SW 1271 (cell line): Measurements from ENCODE around the gene MEIS3.
"Not testable (repeated sequence)": the region's sequence is repeated elsewhere in the genome, so short reads cannot be mapped to it uniquely, and the experiment has no call there.

Experiments
- DNase-seq, 2 experiments: peaks; one replicate each; lab custom pipeline; 2025; lab: John Stamatoyannopoulos, UW

The MEIS3 gene

DNA sequence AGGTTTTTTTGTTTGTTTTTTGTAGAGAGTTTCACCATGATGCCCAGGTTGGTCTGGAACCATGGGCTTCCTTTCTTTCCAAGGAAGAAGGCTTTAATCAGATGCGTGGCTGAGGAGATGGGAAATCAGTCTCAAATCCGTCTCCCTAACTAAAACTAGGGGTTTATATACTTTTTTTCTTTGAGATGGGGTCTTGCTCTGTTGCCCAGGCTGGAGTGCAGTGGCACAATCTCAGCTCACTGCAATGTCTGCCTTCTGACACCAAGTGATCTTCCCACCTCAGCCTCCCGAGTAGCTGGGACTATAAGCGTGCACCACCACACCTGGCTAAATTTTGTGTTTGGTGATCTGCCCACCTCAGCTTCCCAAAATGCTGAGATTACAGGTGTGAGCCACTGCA, 34.8 kb downstream of the MEIS3 start:
- DNase-seq = not testable (repeated sequence)

DNA sequence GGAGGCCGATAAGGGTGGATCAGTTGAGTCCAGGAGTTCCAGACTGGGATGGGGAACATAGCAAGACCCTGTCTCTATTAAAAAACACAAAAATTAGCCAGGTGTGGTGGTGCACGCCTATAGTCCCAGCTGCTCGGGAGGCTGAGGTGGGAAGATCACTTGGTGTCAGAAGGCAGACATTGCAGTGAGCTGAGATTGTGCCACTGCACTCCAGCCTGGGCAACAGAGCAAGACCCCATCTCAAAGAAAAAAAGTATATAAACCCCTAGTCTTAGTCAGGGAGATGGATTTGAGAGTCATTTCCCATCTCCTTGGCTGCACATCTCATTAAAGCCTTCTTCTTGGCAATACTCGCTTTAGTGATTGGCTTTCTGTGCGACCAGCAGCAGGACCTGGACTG, 35.4 kb downstream of the MEIS3 start:
- DNase-seq = not testable (repeated sequence)

DNA sequence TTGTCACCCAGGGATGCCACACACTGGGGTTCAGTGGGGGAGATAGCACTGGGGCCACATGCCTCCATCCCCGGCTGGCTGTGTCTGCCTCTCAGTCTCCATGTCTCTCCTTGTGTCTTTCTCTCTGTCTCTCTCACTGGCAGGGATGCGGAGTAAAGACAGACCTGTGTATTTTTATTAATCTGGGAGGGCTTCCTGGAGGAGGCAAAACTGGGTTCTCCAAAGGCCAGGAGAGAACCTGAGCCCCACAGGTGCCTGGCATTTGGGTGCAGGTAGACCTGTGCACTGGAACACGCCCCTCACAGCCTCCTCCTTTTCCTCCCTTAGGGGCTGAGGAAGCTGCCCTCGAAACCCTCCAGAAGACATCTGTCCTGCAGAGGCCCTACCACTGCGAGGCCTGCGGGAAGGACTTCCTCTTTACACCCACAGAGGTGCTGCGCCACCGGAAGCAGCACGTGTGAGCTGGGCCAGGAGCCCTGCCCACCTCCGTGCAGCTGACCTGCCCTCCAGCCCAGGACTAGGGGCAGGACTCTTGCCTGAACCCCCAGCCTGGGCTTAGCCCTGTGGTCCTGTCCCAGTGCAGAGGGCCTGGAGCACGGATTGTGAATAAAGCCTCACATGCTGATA, 37.6 kb downstream of the MEIS3 start:
- DNase-seq = no peak

DNA sequence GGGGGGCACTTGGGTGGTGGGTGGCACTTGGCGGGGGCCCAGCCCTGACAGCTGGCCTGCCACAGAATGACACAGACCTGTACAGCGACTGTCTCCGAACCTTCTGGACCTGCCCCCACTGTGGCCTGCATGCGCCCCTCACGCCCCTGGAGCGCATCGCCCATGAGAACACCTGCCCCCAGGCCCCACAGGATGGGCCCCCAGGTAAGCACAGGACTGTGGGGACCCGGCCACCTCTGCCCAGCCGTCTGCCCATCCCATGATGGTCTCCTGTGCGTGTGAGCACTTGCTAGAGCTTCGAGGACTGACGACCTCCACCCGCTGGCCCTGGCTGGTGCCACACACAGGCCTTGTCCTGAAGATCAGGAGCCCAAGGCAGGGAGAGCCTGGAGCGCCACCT, 38.2 kb downstream of the MEIS3 start:
- no peak for DNase-seq

DNA sequence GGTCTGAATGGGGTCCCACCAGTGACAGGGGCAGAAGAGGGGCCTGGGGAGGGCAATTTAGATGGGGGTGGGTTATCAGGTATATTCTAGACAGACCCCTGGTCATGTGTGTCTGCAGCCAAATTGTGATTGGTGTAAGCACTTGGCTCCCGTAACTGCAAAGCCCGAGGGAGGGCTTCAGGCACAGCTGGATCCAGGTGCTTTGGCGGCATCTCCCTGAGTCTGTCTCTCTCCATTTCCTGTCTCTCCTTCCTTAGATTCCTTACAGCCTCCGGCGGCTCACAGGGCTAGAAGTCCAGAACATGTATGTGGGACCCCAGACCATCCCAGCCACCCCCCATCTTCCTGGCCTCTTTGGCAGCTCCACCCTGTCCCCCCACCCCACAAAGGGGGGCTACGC, 38.8 kb downstream of the MEIS3 start:
- DNase-seq = no peak

DNA sequence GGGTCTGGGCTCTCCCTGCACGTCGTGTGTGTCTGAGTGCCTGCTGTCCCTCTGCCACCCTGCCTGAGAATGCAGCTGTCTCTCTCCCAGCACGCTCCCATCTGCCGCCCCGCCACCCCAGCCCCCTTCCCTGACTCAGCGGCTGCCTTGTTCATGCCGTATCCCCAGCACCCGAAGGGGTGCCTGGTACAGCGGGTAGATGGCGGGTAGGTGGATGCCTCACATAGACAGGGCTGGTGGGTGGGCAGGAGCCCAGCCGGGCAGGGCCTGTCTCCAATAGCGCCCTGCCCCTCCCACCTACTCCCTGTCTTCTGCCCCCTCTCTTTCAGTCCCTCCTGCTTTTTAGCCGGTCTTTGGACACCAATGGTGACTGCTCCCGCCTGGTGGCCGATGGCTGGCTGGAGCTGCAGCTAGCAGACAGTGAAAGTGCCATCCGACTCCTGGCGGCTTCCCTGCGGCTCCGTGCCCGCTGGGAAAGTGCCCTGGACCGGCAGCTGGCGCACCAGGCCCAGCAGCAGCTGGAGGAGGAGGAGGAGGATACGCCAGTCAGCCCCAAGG, 39.9 kb downstream of the MEIS3 start:
- no peak for DNase-seq

DNA sequence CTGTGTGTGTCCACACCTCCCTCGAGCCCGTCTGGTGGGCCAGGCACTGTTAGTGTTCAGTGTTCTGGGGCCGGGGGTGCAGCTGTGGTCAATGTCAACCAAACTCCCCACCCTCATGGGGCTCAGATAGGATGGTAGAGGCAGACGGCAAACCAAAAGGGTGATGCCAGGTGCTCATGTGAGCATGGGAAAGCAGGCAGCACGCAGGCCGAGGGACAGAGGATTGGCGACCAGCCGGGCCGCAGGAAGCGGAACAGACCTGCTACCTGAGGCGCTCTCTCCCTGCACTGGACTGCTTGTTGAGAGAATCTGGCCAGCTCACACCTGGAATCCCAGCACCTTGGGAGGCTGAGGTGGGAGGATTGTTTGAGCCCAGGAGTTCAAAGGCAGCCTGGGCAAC, 41.1 kb downstream of the MEIS3 start:
- no peak for DNase-seq

DNA sequence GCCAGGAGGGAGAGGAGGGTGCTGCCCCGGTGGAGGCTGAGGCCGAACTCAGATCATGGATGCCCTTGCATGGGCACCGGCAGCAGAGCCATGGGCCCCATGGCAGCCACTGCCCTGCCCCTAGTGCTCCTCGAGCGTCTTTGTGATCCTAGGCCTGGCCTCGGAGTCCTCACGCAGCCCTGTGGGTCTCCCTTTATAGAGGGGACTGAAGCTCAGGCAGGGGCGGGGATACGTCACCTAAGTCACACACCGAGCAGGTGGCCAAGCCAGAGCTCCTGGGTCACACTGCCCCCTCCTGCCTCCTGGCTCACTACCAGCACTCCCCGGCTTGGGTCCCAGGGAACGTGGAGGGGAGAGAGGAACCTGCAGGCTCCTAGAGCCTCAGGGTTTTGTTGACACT, 41.5 kb downstream of the MEIS3 start:
- DNase-seq = no peak

DNA sequence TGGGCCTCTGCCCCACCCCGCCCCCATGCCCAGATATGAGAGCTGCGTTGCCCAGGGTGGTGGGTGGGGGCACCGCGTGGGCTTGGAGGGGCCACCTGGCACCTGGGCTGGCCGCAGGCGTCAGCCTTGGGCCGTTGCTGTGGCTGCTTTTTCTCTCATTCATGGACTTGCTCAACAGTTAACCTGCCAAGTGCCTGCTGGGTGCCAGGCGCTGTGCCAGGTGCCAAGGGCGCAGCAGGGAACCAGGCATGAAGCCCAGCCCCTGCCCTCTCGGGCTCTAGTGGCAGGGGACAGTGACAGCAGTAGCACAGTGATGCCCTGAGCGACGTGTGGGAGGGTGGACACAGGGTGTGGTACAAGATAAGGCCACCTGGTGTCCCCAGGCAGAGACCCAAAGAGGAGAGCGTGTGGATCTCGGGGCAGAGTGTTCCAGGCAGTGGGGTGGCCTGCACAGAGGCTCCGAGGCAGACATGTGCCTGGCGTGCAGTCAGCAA, 42.1 kb downstream of the MEIS3 start:
- DNase-seq = no peak

DNA sequence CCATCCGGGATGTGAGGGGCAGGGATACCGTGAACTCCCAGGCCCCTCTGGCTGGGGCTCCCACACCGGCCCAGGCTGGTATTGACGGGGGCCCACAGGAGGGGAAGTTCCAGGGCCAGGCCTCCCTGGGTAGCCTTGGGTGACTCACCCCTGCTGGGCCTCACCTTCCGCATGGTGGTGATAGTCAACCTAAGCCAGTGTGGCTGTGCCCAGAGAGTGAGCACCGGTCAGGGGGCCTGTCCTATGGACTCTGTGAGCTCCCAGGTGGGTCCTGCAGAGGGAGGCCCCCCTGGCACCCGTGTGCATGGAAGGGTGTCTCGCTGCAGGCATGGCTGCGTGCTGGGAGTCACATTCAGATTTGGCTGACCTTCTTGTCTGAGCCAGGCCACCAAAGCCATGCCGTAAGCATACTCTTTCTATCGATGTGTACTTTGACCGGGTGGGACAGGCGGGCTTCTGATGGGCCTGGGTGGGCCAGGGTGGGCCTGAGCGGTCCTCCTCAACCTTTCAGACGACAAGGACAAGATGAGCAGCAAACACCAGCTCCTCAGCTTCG, 42.7 kb downstream of the MEIS3 start:
- no peak for DNase-seq

DNA sequence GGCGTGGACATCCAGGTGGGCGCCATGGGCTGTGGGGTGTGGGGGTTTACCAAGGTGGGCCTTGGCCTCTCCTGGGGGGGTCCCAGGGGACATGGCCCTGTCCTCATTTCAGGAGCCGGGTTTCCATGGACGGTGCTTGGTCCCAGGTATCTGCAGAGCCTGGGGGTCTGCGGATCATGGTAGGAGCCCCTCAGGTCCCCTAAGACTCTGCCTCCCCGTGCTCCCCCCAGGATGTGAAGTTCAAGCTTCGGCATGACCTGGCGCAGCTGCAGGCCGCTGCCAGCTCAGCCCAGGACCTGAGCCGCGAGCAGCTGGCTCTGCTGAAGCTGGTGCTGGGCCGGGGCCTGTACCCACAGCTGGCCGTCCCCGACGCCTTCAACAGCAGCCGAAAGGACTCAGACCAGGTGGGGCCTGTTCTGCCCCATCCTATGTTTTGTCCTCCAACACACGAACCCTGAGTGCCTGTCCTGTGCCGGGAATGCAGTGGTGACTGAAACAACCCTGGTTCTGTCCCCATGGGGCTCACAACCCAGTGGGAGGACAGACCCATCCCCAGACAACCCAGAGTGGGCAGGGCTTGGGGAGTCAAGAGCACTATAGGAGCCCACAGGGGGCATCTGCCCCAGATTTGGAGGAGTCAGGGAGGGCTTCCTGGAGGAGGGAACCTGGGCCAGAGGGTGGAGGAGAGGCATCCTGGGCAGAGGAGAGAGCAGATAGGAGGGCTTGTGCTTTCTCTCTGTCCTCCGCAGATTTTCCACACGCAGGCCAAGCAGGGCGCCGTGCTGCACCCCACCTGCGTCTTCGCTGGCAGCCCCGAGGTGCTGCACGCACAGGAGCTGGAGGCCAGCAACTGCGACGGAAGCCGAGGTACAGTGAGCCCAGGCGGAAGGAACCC, 43.4 kb downstream of the MEIS3 start:
- no peak for DNase-seq

DNA sequence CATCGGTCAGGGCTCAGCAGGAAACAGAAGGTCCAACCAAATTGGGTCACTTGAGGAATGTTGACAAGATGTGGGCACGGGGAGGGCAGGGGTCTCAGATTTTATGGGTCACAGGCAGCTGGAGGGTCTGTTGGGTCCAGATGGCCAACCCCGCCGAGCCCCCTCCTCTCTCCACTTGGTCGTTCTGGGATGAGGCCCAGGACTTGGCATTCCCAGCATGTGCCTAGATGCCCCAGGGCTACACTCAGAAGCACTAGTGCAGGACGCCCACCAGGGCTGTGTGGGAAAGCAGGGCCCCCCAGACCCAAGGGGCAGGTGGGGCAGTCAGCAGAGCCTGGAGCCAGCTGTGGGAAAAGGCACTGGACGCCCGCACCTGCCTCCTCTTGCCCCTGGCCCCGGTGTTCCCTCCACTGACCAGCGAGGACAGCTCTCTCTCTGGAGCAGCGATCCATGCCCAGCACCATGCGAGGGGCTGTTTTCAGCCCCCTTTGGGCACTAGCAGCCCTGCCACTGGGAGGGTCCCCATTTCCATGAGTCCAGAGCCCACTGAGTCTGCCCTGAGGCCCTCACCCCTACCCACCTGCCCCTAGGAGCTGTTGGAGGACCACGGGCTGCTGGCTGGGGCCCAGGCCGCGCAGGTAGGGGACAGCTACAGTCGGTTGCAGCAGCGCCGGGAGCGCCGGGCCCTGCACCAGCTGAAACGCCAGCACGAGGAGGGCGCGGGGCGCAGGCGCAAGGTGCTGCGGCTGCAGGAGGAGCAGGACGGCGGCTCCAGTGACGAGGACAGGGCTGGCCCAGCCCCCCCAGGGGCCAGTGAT, 44.2 kb downstream of the MEIS3 start:
- DNase-seq = no peak

DNA sequence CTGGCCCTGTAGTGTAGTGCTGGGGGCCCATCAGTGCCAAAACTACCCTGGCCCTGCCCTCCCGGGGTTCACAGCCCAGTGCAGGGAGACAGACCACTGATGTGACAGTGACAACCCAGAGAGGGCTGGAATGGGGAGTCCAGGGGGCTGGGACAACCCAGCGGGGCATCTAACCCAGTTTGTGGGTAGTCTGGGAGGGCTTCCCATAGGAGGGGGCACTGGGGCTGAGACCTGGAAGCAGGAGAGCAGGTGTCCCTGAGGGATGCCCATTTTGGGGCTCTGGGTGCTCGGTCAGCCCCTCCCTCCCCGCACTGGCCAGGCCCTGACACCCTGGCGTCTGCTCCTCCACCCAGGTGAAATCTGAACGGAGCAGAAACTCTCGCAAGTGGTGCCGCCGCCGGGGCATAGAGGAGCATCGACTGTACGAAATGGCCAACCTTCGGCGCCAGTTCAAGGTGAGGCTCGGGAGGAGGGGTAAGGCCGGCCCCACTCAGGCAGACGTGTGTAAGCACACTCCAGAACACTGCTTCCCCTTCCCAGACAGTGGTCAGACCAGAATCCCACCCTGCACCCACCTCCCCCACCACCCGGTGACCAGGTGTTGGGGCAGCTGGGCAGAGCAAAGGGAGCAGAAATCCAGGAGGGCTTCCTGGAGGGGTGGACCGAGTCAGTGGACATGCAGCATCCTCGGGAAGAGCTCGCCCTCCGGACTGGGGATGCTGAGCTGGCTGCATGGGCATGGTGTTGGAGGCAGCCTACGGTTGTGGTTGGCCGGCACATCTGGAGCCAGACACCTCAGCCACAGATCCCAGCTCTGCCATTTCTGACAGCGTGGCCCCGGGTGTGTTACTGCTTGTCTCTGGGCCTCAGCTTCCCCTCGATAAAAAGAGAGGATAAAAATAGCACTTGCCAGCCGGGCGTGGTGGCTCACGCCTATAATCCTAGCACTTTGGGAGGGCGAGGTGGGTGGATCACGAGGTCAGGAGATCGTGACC, 45.8 kb downstream of the MEIS3 start:
- no peak for DNase-seq

DNA sequence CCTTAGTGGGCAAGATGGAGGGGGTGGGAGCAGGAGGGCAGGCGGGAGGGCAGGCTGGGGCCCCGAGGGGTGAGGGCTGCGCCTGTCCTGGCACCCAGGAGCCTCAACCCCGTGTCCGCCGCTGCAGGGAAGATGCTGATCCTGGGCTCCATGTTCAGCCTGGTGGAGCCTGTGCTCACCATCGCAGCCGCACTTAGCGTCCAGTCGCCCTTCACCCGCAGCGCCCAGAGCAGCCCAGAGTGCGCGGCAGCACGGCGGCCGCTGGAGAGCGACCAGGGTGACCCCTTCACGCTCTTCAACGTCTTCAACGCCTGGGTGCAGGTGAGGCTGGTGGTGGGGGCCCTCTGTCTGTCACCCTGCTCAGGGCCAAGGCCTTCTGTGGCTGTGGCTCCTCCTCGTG, 46.7 kb downstream of the MEIS3 start:
- DNase-seq = no peak

DNA sequence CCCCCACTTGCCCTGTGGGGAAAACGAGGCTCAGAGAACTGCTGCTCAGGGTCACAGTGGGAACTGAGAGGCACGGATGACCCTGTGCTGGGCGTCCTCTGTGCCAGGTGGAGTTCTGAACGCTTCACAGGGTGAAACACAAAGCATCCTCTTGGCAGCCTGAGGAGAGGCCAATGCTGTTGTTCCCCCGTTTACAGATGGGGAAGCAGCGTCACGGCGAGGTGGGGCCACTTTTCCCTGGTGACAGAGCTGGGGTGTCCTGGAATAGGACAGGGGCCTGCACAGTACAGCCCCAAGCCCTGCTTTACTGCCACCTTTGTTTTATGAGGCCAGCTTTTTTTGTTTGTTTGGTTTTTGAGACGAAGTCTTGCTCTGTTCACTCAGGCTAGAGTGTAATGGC, 48.1 kb downstream of the MEIS3 start:
- DNase-seq = no peak

DNA sequence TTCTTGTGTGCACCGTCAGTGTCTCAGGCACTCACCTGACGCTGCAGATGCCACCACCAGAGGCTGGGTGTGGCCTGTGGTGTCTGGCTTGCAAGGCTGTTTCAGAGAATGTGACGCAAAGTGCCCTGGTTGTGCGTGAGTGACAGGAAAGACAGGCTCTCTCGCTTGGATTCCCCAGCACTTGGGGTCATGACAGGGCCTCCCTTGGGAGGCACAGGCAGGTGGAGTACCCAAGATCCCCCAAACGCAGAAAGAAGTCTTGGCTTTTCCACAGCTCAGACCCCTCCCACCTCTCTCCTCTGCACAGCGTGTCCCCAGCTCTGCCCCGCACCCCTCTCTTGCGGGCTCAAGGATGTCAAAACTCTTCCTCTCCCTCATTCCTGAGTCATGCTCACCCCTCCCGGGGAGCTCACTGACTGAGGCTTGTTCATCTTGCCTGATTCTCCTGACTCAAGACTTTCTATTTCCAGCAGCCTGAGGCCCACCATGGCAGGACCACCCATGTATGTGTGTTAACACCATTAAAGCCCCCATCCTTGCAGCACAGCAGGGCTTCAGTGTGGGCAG, 49.2 kb downstream of the MEIS3 start:
- DNase-seq = no peak

DNA sequence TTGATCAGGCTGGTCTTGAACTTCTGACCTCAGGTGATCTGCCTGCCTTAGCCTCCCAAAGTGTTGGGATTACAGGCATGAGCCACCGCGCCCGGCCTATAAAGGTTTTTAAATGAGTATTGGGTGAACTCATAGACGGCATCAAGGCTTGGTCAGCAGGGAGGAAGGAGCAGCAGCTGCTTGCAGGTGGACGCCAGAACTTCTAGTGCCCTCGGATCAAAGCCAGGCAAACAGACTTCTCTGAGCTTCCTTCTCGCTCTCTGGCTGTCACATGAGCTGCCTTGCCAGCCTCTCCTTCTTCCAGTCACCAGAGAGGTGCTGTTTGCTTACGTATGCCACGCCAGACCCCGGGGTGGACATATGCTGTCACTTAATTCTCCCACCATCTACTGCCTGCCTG, 53.9 kb downstream of the MEIS3 start:
- not testable (repeated sequence) for DNase-seq

DNA sequence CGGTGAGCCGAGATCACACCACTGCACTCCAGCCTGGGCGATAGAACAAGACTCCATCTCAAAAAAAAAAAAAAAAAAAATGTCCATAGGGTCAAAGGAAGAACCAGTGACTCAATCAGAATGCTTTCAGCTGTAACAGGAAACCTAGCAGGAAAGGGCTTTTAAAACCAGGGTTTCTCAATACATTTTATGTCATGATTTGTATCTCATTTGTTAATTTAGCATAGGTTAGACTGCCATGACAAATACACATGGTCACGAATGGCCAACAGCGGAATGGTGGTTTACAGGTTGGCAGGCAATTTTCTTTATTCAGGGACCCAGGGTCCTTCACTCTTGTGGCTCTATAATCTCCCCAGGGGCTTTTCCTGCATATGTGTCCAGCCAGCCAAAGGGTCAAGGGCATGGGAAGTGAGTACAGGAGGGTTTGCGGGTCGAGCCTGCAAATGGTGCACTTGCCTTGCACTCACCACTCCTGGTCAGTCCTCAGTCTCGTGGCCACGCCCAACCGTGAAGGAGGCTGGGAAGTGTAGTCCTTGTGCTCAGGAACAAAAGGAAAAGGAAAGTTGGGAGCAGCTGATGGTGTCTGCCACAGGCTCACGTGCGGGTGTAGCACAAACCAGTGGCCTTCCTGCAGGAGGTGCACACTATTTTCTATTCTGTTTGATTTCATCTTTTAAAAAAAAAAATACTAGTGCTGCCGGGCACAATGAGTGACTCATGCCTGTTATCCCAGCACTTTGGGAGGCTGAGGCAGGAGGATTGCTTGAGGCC, 55.4 kb downstream of the MEIS3 start:
- DNase-seq = no peak

DNA sequence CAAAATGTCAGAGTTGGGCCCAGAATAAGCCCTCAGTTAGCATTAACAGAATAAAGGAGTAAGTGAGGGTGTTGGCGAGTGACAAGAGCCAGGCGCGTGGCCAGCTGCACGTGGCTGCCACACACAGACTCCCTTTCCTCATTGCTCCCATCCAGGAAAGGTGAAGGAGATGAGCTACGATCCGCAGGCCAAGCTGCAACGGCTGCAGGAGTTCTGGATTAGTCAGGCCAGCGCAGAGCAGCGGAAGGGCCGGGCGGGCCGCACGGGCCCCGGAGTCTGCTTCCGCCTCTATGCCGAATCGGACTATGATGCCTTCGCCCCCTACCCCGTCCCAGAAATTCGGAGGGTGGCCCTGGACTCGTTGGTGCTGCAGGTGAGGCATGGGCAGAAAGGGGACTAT, 57.0 kb downstream of the MEIS3 start:
- DNase-seq = no peak

DNA sequence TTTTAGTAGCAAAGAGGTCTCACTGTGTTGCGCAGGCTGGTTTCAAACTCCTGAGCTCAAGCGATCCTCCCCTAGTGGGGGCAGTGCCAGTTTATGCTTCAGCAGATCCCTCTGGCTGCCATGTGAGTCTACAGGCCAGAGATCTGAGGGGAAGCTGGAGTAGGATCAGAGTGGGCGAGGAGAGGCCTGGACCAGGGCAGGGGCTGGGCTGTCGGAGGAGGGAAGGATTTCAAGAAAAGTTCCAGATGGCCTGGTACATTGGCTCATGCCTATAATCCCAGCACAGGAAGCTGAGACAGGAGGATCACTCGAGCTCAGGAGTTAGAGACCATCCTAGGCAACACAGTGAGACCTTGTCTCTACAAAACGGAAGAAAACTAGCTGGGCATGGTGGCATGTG, 60.4 kb downstream of the MEIS3 start:
- DNase-seq = no peak
